Measurements from ENCODE around the gene ANAPC2.
A peak's percentile ranks its signal among the peaks of the same experiment; 100 is the strongest.

ANAPC2 gene

DNA sequence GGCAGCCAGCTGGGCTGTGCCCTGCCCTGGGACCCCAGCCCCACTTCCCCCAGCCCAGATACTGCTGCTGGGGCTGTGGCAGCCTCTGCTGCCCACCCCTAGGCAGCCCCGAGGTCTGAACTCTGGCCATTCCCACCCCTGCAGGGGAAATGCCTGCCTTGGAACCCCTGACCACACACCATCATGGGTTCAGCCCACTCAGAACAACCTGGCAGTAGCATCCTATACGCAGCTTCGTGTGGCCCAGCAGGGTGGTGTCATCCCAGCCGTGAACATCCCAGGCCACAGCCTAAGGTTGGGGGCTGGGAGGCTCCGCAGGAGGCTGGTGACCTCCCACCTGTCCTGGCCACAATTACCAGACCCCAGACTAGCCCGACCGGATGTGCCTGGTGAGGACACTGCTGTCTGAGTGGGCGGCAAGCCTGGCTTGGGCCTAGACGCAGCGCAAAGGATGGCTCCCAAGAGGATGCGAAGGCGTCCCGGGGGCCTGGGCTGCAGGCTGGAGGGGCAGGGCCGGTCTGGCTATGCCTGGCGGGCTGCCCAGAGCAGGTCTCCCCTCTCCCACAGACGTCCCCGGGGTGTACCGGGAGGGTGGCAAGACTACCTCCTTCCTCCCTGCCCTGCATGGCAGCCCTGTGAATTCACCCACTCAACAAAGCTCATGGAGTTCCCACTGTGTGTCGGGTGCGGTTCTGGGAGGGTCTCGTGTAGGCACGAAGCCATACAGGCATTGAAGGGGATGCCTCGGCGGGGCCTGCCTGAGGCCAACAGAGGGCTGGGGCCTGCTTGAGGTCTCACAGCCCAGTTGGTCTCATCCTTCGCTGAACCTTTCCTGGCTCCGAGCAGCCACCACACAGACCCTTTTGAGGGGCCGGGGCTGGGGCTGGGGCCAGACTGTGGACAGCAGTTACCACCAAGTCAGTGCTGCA lies 40.9 kb upstream of the ANAPC2 start:
- Histone ChIP-seq H3K4me1 (ENCODE audit: low read depth, poor library complexity, severe bottlenecking) (peaks cover under 1% of the 10 kb centered on the region), H3K27ac (no peak overlapping the region), H3K36me3 (ENCODE audit: insufficient read depth) (no peaks in the 10 kb centered on the region), H4K20me1 (ENCODE audit: insufficient read depth) (no peaks in the 10 kb centered on the region), H2AFZ (ENCODE audit: low read depth) (no peak overlapping the region), H3K79me2 (ENCODE audit: insufficient read depth, low read depth) (no peaks in the 10 kb centered on the region), H3K27me3 (ENCODE audit: insufficient read depth, low read depth) (peaks cover 44% of the 10 kb centered on the region), H3K4me3 (IDR thresholded peaks at IDR 0.05; ENCODE audit: insufficient read depth, low read depth, low read length) (no peak overlapping the region), H3K9ac (no peak overlapping the region), H3K4me2 (no peak overlapping the region)
- TF ChIP-seq CTCF (conservative IDR thresholded peaks at IDR 0.05; ENCODE audit: low read depth, low read length), result no peak

DNA sequence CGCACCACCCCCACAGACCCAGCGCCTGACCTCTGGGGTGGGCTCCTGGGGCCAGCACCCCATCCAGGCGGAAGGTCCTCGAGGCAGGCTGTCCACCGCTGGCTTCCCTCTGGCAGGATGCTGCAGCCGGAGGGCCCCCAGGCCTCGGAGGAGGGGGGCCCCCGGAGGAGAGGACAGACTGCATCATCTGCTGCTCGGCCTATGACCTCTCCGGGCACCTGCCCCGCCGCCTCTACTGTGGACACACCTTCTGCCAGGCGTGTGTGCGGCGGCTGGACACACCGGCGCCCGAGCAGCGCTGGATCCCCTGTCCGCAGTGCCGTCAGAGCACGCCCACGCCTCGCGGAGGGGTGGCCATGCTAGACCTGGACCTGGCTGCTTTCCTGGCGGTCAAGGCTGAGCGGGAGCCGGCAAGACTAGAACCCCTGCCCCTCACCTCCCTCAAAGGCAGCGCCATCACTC lies 40.2 kb upstream of the ANAPC2 start:
- Histone ChIP-seq H3K27ac (no peak overlapping the region), H3K27me3 (ENCODE audit: insufficient read depth, low read depth) (peaks cover 42% of the 10 kb centered on the region), H3K4me3 (IDR thresholded peaks at IDR 0.05; ENCODE audit: insufficient read depth, low read depth, low read length) (no peak overlapping the region), H3K4me1 (ENCODE audit: low read depth, poor library complexity, severe bottlenecking) (peaks cover 6% of the 10 kb centered on the region), H2AFZ (ENCODE audit: low read depth) (no peak overlapping the region), H3K36me3 (ENCODE audit: insufficient read depth) (no peaks in the 10 kb centered on the region), H3K9ac (no peak overlapping the region), H4K20me1 (ENCODE audit: insufficient read depth) (no peaks in the 10 kb centered on the region), H3K4me2 (no peak overlapping the region), H3K79me2 (ENCODE audit: insufficient read depth, low read depth) (no peaks in the 10 kb centered on the region)
- no peak for TF ChIP-seq CTCF (conservative IDR thresholded peaks at IDR 0.05; ENCODE audit: low read depth, low read length)

DNA sequence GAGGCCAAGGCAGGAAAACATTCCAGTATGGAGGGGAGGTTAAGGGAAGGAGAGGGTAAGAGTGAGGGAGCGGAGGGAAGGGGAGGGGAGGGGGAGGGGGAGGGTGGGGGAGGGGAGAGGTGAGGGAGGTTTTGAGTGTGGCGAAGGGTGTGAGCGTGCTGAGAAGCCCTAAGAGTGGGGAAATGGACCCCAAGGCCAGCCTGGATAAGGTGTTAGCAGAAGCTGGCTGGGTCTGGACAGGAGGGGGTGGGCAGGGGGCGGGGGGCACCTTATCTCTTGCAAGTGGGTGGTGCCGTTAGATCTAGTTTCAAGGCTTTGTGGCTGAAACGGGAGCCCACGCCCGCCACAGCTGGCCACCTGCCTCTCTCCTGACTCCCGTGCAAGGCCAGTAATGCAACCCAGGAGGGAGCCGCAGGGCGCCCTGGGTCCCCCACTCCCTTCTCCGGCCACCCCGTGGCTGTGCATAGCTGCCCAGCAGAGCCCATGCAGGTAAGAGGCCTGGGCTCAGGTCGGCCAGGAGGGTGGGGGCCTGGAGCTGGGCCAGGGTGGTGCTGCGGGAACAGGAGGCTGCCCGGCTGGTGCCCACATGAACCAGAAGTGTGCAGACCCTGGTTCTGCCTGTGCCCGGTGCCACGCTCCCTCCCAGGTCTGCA lies 39.6 kb upstream of the ANAPC2 start:
- no peak for TF ChIP-seq CTCF (conservative IDR thresholded peaks at IDR 0.05; ENCODE audit: low read depth, low read length)
- Histone ChIP-seq H3K27me3 (ENCODE audit: insufficient read depth, low read depth) (peaks cover 38% of the 10 kb centered on the region), H3K4me2 (no peak overlapping the region), H3K4me3 (IDR thresholded peaks at IDR 0.05; ENCODE audit: insufficient read depth, low read depth, low read length) (no peak overlapping the region), H3K79me2 (ENCODE audit: insufficient read depth, low read depth) (no peaks in the 10 kb centered on the region), H3K27ac (no peak overlapping the region), H3K9ac (no peak overlapping the region), H2AFZ (ENCODE audit: low read depth) (no peak overlapping the region), H4K20me1 (ENCODE audit: insufficient read depth) (no peaks in the 10 kb centered on the region), H3K36me3 (ENCODE audit: insufficient read depth) (no peaks in the 10 kb centered on the region), H3K4me1 (ENCODE audit: low read depth, poor library complexity, severe bottlenecking) (peaks cover 7% of the 10 kb centered on the region)

GRCh38 chr9:137227054-137227852 lies 38.9 kb upstream of the ANAPC2 start, which contains the start of gene RNF224:
TSS of gene RNF224 (plus strand) at chr9:137227502. CDS start at chr9:137228336, 834 bp downstream.
- H3K36me3 ChIP-seq (ENCODE audit: insufficient read depth), result no peaks in the 10 kb centered on the region
- H3K79me2 ChIP-seq (ENCODE audit: insufficient read depth, low read depth), result no peaks in the 10 kb centered on the region
- H3K4me3 ChIP-seq (IDR thresholded peaks at IDR 0.05; ENCODE audit: insufficient read depth, low read depth, low read length), result no peak within 1 kb of the TSS
- no peaks in the 10 kb centered on the region for H4K20me1 ChIP-seq (ENCODE audit: insufficient read depth)
- peaks cover 10% of the 10 kb centered on the region for H3K4me1 ChIP-seq (ENCODE audit: low read depth, poor library complexity, severe bottlenecking)
- H3K4me2 ChIP-seq, result no peak within 1 kb of the TSS
- no peak within 1 kb of the TSS for H3K9ac ChIP-seq
- no peak within 1 kb of the TSS for H3K27ac ChIP-seq
- no peak within 1 kb of the TSS; the same call in 1 of the 2 replicates for H2AFZ ChIP-seq (ENCODE audit: low read depth)
- peaks cover 33% of the 10 kb centered on the region for H3K27me3 ChIP-seq (ENCODE audit: insufficient read depth, low read depth)
- peak; percentile 95 for TF ChIP-seq CTCF (conservative IDR thresholded peaks at IDR 0.05; ENCODE audit: low read depth, low read length)
